SKM-1 treated with dmso at 0.1 percent for 144 hours (cell line): ENCODE measurements around the gene MAGI1.
"Not testable (repeated sequence)": the region's sequence is repeated elsewhere in the genome, so short reads cannot be mapped to it uniquely, and the experiment has no call there.

Source experiments
- DNase-seq: peaks from one replicate; lab custom pipeline; 2025; ENCODE audit not compliant: unreplicated experiment; lab: John Stamatoyannopoulos, UW

MAGI1 gene

GRCh38 chr3:65509423-65509794, 529.3 kb downstream of the MAGI1 start:
- DNase-seq, result not testable (repeated sequence)

GRCh38 chr3:65508750-65509422, 529.8 kb downstream of the MAGI1 start:
- DNase-seq, result no peak

GRCh38 chr3:65507437-65507836, 531.3 kb downstream of the MAGI1 start:
- DNase-seq, result no peak

GRCh38 chr3:65503776-65504175, 534.9 kb downstream of the MAGI1 start:
- no peak for DNase-seq

GRCh38 chr3:65502526-65502925, 536.2 kb downstream of the MAGI1 start:
- no peak for DNase-seq

- DNase-seq, result no peak
These were observed 538.1 kb downstream of the MAGI1 start for GRCh38 chr3:65500398-65501306.

GRCh38 chr3:65497846-65498245, 540.9 kb downstream of the MAGI1 start:
- no peak for DNase-seq

GRCh38 chr3:65497236-65497635, 541.5 kb downstream of the MAGI1 start:
- DNase-seq, result no peak

GRCh38 chr3:65493938-65494337, 544.8 kb downstream of the MAGI1 start:
- DNase-seq, result no peak

GRCh38 chr3:65493371-65493882, 545.3 kb downstream of the MAGI1 start:
- no peak for DNase-seq

GRCh38 chr3:65492249-65492648, 546.5 kb downstream of the MAGI1 start:
- DNase-seq, result no peak

- DNase-seq, result no peak
These were observed 548.6 kb downstream of the MAGI1 start for GRCh38 chr3:65490114-65490513.

- DNase-seq, result no peak
These were observed 549.5 kb downstream of the MAGI1 start for GRCh38 chr3:65489253-65489652.

- no peak for DNase-seq
These were observed 552.8 kb downstream of the MAGI1 start for GRCh38 chr3:65485826-65486469.

GRCh38 chr3:65484964-65485363, 553.8 kb downstream of the MAGI1 start:
- no peak for DNase-seq

GRCh38 chr3:65483480-65483879, 555.2 kb downstream of the MAGI1 start:
- no peak for DNase-seq

GRCh38 chr3:65483011-65483410, 555.7 kb downstream of the MAGI1 start:
- no peak for DNase-seq

GRCh38 chr3:65481085-65481484, 557.6 kb downstream of the MAGI1 start:
- DNase-seq, result no peak

- DNase-seq, result no peak
These were observed 558.7 kb downstream of the MAGI1 start for GRCh38 chr3:65479990-65480389.

GRCh38 chr3:65478551-65479500, 559.9 kb downstream of the MAGI1 start:
- no peak for DNase-seq

GRCh38 chr3:65473736-65474135, 565.0 kb downstream of the MAGI1 start:
- DNase-seq, result no peak
